Upper lobe of right lung (tissue), 1 donor: ENCODE results near the gene EDDM13. TPM values are rescaled to one million over a fixed set of nuclear protein-coding genes. Genes with fewer than 3 reads are reported as not detected.

Experiments used
- ATAC-seq: fragments of 200-7000 bp; cut with Tn5 transposase; one replicate; pipeline ENCODE4 v1.9.1; 2020; ENCODE audit warnings: mild to moderate bottlenecking, moderate library complexity
- DNase-seq: peaks from one replicate; pipeline ENCODE4 v3.0.0-alpha.2; 2020
- H3K27ac ChIP-seq: fragments of 200-600 bp; one replicate; pipeline ENCODE4 v1.8.0; 2022
- H3K27me3 ChIP-seq: fragments of 200-600 bp; one replicate; pipeline ENCODE4 v1.8.0; 2022; ENCODE audit warnings: mild to moderate bottlenecking
- H3K36me3 ChIP-seq: fragments of 200-600 bp; one replicate; pipeline ENCODE4 v1.8.0; 2022
- H3K4me1 ChIP-seq: fragments of 200-600 bp; one replicate; pipeline ENCODE4 v1.8.0; 2022
- H3K4me3 ChIP-seq: fragments of 200-600 bp; one replicate; pipeline ENCODE4 v1.8.0; 2022; ENCODE audit warnings: mild to moderate bottlenecking
- H3K9me3 ChIP-seq: fragments of 200-600 bp; one replicate; pipeline ENCODE4 v1.8.0; 2022
- intact Hi-C: fragments of 100-400 bp; cut with DNase I; formaldehyde crosslinking; loops from one replicate; pipeline ENCODE4 v1.11.0; 2022
- total RNA-seq: library from RNA; stranded (reverse); fragmentation: NEBNext Ultra II Directional; extraction: Animal tissue kit (Norgen Biotek cat#: 25700); gene quantifications from one replicate; pipeline ENCODE4 v1.2.1, GENCODE V29; 2021
- TF ChIP-seq, protein P1 (sequence below): fragments of 200-600 bp; IDR thresholded peaks from one replicate; pipeline ENCODE4 v1.8.0; 2022; ENCODE audit warnings: antibody characterized with exemption
- donor health status: DM: no; HTN: yes; CAD: no; lungs with severe emphysema.

EDDM13 gene
- total RNA-seq, 1 donor from 2014 or later: 1.1 TPM

- no peak for ATAC-seq
- intact Hi-C loops: no loop called here
- H3K36me3 ChIP-seq: no peaks in the 10 kb centered on the region
Observed at GRCh38 chr19:56266051-56266450, 6.5 kb upstream of the EDDM13 start.

DNA sequence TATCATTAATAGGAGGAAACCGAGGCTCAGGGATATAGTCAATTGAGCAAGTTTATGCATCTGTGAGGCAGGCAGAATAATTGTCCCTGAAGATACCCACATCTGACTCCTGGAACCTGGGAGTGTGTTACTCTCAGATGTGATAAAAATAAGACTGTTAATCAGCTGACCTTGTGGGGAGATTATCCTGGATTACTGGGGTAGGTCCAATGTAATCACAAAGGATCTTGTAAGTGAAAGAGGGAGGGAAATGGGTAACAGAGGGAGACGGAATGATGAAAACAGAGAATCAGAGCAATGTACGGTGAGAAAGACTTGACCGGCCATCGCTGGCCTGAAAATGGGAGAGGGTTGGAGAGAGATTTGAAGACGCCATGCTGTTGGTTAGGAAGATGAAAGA is 3.2 kb upstream of the EDDM13 start:
- H3K9me3 ChIP-seq: no peaks in the 10 kb centered on the region
- TF ChIP-seq, protein P1, sequence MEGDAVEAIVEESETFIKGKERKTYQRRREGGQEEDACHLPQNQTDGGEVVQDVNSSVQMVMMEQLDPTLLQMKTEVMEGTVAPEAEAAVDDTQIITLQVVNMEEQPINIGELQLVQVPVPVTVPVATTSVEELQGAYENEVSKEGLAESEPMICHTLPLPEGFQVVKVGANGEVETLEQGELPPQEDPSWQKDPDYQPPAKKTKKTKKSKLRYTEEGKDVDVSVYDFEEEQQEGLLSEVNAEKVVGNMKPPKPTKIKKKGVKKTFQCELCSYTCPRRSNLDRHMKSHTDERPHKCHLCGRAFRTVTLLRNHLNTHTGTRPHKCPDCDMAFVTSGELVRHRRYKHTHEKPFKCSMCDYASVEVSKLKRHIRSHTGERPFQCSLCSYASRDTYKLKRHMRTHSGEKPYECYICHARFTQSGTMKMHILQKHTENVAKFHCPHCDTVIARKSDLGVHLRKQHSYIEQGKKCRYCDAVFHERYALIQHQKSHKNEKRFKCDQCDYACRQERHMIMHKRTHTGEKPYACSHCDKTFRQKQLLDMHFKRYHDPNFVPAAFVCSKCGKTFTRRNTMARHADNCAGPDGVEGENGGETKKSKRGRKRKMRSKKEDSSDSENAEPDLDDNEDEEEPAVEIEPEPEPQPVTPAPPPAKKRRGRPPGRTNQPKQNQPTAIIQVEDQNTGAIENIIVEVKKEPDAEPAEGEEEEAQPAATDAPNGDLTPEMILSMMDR: no peak
- ATAC-seq (no peak), DNase-seq (no peak)
- no peak overlapping the region for H3K4me3 ChIP-seq
- H3K27ac ChIP-seq: no peak overlapping the region
- intact Hi-C loops: no loop called here
- H3K36me3 ChIP-seq: no peaks in the 10 kb centered on the region
- H3K27me3 ChIP-seq: no peaks in the 10 kb centered on the region
- H3K4me1 ChIP-seq: peaks cover 4% of the 10 kb centered on the region

More at GRCh38 chr19:56266051-56266450, 6.5 kb upstream of the EDDM13 start:
- Histone ChIP-seq H3K9me3 (no peaks in the 10 kb centered on the region), H3K27ac (no peak overlapping the region), H3K4me3 (no peak overlapping the region), H3K4me1 (peaks cover 2% of the 10 kb centered on the region), H3K27me3 (no peaks in the 10 kb centered on the region)
- TF ChIP-seq, protein P1: no peak
- no peak for DNase-seq

GRCh38 chr19:56270676-56271075 is 1.9 kb upstream of the EDDM13 start:
- Histone ChIP-seq H3K4me3 (no peak overlapping the region), H3K9me3 (no peaks in the 10 kb centered on the region), H3K4me1 (peaks cover 4% of the 10 kb centered on the region), H3K36me3 (no peaks in the 10 kb centered on the region), H3K27me3 (no peaks in the 10 kb centered on the region), H3K27ac (no peak overlapping the region)
- DNase-seq (no peak), ATAC-seq (peak; percentile 92)
- TF ChIP-seq, protein P1: no peak
- intact Hi-C loops: no loop called here

DNA sequence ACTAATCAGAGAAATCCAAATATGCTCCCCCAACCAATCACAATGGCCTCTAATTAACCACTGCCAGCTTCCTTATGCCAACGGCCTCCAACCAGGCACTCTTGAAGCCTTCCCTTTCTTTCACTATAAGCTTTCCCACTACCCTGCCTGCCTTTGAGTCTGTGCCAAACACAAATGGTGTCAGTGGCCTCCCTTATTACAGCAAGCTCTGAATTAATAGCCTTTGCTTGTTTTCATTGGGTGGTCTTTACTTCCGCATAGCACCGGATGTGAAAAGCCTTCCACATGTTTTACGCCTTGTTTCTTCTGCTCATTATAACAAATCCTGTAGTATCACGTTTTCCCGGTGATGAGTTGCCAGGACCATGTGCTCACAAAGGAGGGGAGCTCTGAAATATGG is 1.4 kb upstream of the EDDM13 start:
- intact Hi-C loops: no loop called here
- no peak overlapping the region for H3K4me3 ChIP-seq
- DNase-seq (no peak), ATAC-seq (no peak)
- H3K27me3 ChIP-seq: no peaks in the 10 kb centered on the region
- H3K27ac ChIP-seq: no peak overlapping the region
- H3K4me1 ChIP-seq: peaks cover 4% of the 10 kb centered on the region
- no peaks in the 10 kb centered on the region for H3K36me3 ChIP-seq
- H3K9me3 ChIP-seq: no peaks in the 10 kb centered on the region
- TF ChIP-seq, protein P1: no peak

GRCh38 chr19:56273563-56274117 is 1.1 kb downstream of the EDDM13 start:
- H3K4me1 ChIP-seq: peaks cover 4% of the 10 kb centered on the region
- no peaks in the 10 kb centered on the region for H3K27me3 ChIP-seq
- ATAC-seq (no peak), DNase-seq (no peak)
- no peak overlapping the region for H3K4me3 ChIP-seq
- H3K9me3 ChIP-seq: no peaks in the 10 kb centered on the region
- intact Hi-C loops: no loop called here
- no peak overlapping the region for H3K27ac ChIP-seq
- H3K36me3 ChIP-seq: no peaks in the 10 kb centered on the region
- TF ChIP-seq, protein P1: no peak

GRCh38 chr19:56282809-56283208 is 10.3 kb downstream of the EDDM13 start:
- Histone ChIP-seq H3K27me3 (no peaks in the 10 kb centered on the region), H3K4me1 (no peaks in the 10 kb centered on the region), H3K36me3 (no peaks in the 10 kb centered on the region), H3K27ac (no peak overlapping the region), H3K4me3 (no peak overlapping the region), H3K9me3 (no peaks in the 10 kb centered on the region)
- TF ChIP-seq, protein P1: no peak
- ATAC-seq (no peak), DNase-seq (no peak)
- intact Hi-C loops: no loop called here
